Neural crest cell (in vitro differentiated cells): ENCODE data around the gene USP6NL. TPM values are rescaled to one million over a fixed set of nuclear protein-coding genes. Genes with fewer than 3 reads are reported as not detected.
A peak's percentile ranks its signal among the peaks of the same experiment; 100 is the strongest.

ENCODE experiments used
- DNase-seq: peaks from one replicate; pipeline ENCODE4 v3.0.0; 2021; ENCODE audit warnings: low read depth, mixed read lengths, low spot score
- H3K27ac Mint-ChIP-seq: one replicate; pipeline ENCODE4 v1.8.0; 2021; ENCODE audit warnings: mild to moderate bottlenecking, mixed read lengths; ENCODE audit not compliant: unreplicated experiment
- H3K27me3 Mint-ChIP-seq: 2 replicates; pipeline ENCODE4 v1.8.0; 2021; ENCODE audit warnings: low read depth, mild to moderate bottlenecking, mixed read lengths
- H3K36me3 Mint-ChIP-seq: 2 replicates; pipeline ENCODE4 v1.8.0; 2021; ENCODE audit warnings: low read depth, mild to moderate bottlenecking, mixed read lengths
- H3K4me1 Mint-ChIP-seq: 2 replicates; pipeline ENCODE4 v1.8.0; 2021; ENCODE audit warnings: mixed read lengths
- H3K4me3 Mint-ChIP-seq: one replicate; pipeline ENCODE4 v1.8.0; 2021; ENCODE audit warnings: mild to moderate bottlenecking, mixed read lengths
- H3K9me3 Mint-ChIP-seq: 2 replicates; pipeline ENCODE4 v1.8.0; 2021; ENCODE audit warnings: mixed read lengths
- total RNA-seq: library from RNA; stranded (reverse); gene quantifications from 2 replicates; pipeline ENCODE4 v1.2.1, GENCODE V29; 2021
- TF ChIP-seq, protein P1 (sequence below): fragments of 200-600 bp; sonication (generic); conservative IDR thresholded peaks from 2 replicates; pipeline ENCODE4 v1.5.0; 2021; ENCODE audit warnings: antibody characterized with exemption, mild to moderate bottlenecking

USP6NL gene
- total RNA-seq, 1 donor from 2014 or later = 35.3 TPM

DNA sequence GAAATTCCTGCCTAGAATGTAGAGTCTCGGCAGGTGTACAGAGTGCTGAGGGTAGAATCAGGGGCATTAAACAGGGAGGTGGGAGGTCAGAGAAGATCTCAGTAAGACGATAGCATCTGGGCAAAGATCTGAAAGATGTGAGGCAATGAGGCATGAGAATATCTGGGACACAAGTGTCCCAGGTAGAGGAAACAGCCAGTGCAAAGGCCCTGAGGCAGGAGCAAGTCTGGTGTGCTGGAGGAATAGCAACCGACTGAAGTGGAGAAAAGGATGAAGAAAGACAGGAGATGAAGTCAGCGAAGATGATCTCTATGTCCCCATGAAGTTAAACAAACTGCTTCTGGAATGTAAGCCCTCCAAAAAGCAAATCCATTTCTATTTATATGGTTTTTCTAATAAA lies 84.4 kb downstream of the USP6NL start:
- Mint-ChIP-seq H3K36me3 (peaks cover 9% of the 10 kb centered on the region), H3K27ac (peak overlapping the region; percentile 89), H3K4me1 (peaks cover 24% of the 10 kb centered on the region), H3K27me3 (no peaks in the 10 kb centered on the region), H3K9me3 (no peaks in the 10 kb centered on the region), H3K4me3 (no peak overlapping the region)
- TF ChIP-seq, protein P1, sequence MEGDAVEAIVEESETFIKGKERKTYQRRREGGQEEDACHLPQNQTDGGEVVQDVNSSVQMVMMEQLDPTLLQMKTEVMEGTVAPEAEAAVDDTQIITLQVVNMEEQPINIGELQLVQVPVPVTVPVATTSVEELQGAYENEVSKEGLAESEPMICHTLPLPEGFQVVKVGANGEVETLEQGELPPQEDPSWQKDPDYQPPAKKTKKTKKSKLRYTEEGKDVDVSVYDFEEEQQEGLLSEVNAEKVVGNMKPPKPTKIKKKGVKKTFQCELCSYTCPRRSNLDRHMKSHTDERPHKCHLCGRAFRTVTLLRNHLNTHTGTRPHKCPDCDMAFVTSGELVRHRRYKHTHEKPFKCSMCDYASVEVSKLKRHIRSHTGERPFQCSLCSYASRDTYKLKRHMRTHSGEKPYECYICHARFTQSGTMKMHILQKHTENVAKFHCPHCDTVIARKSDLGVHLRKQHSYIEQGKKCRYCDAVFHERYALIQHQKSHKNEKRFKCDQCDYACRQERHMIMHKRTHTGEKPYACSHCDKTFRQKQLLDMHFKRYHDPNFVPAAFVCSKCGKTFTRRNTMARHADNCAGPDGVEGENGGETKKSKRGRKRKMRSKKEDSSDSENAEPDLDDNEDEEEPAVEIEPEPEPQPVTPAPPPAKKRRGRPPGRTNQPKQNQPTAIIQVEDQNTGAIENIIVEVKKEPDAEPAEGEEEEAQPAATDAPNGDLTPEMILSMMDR = no peak
- DNase-seq = no peak

DNA sequence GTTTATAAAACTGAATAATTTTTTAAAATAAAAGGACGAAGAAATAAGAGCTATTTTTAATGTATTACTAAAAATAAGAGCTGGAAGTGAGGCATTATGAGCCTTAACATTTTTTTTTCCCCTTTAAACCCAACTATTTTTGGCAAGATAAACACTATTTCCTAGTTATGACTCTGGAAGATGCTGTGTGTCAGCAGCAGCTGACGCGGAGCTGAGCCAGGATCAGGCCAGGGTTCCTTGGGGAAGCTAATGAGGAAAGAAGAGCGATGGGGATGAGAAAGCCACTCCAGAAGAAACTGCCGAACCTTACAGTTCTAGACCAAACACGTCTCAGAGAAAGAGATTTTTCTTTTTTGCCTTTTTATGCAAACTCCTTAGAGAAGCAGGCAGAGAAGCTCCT lies 85.9 kb downstream of the USP6NL start:
- DNase-seq = no peak
- Mint-ChIP-seq H3K27me3 (no peaks in the 10 kb centered on the region), H3K9me3 (no peaks in the 10 kb centered on the region), H3K27ac (no peak overlapping the region), H3K4me1 (peaks cover 14% of the 10 kb centered on the region), H3K36me3 (peaks cover 9% of the 10 kb centered on the region), H3K4me3 (no peak overlapping the region)
- TF ChIP-seq, protein P1 = no peak

DNA sequence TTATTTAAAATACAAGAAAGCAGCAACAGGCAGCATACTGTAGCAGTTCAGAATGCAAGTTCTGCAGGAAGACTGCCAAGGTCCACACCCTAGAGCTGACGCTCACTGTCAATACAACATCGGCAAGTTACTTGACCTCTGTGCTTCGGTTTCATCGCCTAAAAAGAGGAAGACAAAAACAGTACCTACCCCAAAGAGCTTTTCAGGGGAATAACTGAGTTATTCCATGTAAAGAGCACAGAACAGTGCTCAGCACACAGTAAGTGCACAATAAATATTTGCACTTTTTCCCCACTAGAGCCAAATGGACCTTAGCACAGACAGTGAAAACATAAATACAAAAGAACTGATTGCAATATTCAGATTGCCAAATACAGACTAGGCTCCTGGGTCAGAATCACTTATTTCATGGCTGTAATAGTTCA lies 88.6 kb downstream of the USP6NL start:
- TF ChIP-seq, protein P1 = no peak
- H3K27me3 Mint-ChIP-seq = no peaks in the 10 kb centered on the region
- DNase-seq = no peak
- no peaks in the 10 kb centered on the region for H3K9me3 Mint-ChIP-seq
- H3K36me3 Mint-ChIP-seq = peaks cover 9% of the 10 kb centered on the region
- peaks cover 5% of the 10 kb centered on the region for H3K4me1 Mint-ChIP-seq
- no peak overlapping the region for H3K27ac Mint-ChIP-seq
- H3K4me3 Mint-ChIP-seq = no peak overlapping the region

DNA sequence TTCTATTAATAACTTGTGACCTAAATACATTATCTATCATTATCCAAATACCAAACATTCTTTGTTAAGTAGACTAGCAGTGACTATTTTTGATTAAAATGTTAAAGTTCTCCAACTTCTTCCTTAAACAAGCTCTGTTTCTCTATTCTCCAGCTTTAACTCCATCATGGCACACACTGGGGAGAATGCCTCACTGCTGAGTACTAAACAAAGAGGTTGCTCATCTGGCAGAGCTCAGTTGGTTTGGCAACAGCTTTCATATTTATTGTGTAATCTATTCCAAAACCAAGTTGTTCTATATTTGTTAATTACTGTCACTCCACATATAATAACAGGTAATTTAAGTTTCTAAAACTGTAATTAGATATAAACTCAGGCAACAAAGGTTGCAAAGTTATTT lies 89.6 kb downstream of the USP6NL start:
- Mint-ChIP-seq H3K27me3 (no peaks in the 10 kb centered on the region), H3K9me3 (no peaks in the 10 kb centered on the region), H3K4me3 (no peak overlapping the region), H3K36me3 (peaks cover 5% of the 10 kb centered on the region), H3K4me1 (peaks cover 7% of the 10 kb centered on the region), H3K27ac (no peak overlapping the region)
- DNase-seq = no peak
- TF ChIP-seq, protein P1 = no peak

DNA sequence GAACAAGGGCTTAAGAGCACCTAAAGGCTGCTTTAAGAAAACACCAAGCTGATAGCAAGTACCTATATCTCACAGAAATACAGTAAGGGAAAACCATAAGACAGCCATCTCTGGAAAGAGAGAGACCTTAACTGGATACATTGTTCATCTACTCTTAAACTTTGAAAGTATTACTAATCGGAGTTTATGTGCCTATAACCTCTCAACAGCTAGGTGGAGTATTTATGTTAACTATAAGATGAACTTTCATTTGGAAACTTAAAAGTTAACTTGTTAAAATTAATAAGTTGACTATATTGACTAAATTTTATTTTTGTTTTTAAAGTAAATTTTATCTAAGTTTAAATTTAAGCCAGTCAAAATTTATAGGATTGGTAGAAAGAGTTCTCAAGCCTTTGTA lies 90.6 kb downstream of the USP6NL start:
- no peaks in the 10 kb centered on the region for H3K27me3 Mint-ChIP-seq
- H3K36me3 Mint-ChIP-seq = peaks cover 1% of the 10 kb centered on the region
- DNase-seq = no peak
- H3K27ac Mint-ChIP-seq = no peak overlapping the region
- peaks cover 5% of the 10 kb centered on the region for H3K4me1 Mint-ChIP-seq
- TF ChIP-seq, protein P1 = peak; percentile 17
- no peak overlapping the region for H3K4me3 Mint-ChIP-seq
- H3K9me3 Mint-ChIP-seq = no peaks in the 10 kb centered on the region

DNA sequence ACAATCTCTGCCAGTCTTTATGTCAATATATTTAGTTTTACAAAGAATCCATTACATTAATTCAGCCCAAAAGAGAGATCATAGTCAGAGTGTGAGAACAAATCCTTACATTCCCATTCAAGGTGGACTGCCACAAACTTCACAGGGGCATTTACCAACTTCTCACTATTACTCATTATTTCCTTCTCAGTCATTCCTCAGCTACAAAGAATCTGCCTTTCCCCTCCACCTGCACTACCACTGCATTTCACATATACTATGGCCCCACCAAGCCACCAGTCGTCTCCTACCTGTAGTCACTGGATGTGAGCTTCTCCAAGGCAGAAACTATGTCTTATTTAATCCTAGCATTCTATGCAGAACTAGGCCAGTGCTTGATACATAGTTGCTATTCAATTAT lies 94.3 kb downstream of the USP6NL start:
- no peak for DNase-seq
- peaks cover 15% of the 10 kb centered on the region for H3K4me1 Mint-ChIP-seq
- TF ChIP-seq, protein P1 = no peak
- no peak overlapping the region for H3K27ac Mint-ChIP-seq
- no peaks in the 10 kb centered on the region for H3K27me3 Mint-ChIP-seq
- no peaks in the 10 kb centered on the region for H3K9me3 Mint-ChIP-seq
- H3K36me3 Mint-ChIP-seq = peaks cover 2% of the 10 kb centered on the region
- no peak overlapping the region for H3K4me3 Mint-ChIP-seq
